PFSK-1 (cell line): ENCODE data around the gene C9orf50.

Experiments
- POLR2AphosphoS5 ChIP-seq: IDR thresholded peaks from 2 replicates; pipeline ENCODE4 v1.6.1; 2012; ENCODE audit warnings: low read depth, mild to moderate bottlenecking, control low read depth, low read length, moderate library complexity
- REST ChIP-seq, 2 experiments: IDR thresholded peaks; 2 replicates each; pipeline versions ENCODE4 v1.6.1 to v1.8.0; 2011 to 2012; ENCODE audit warnings: low read depth in 2 of 2, low read length in 2 of 2, control low read depth in 1 of 2, inconsistent platforms in 1 of 2, mild to moderate bottlenecking in 1 of 2, moderate library complexity in 1 of 2; ENCODE audit not compliant: insufficient read depth in 1 of 2

GRCh38 chr9:129627556-129628440, 6.9 kb upstream of the C9orf50 start:
- TF ChIP-seq REST (IDR thresholded peaks at IDR 0.05; ENCODE audit: insufficient read depth in 1 of 2, low read depth in 2 of 2, low read length in 2 of 2) (no peak), POLR2AphosphoS5 (no peak)
